ENCODE measurements around the gene TP53AIP1. TPM values are rescaled to one million over a fixed set of nuclear protein-coding genes. Genes with fewer than 3 reads are reported as not detected.

The TP53AIP1 gene
- total and polyA plus RNA-seq, 2 of the 8 experiments (the other 6 are each of a cell fraction or from before 2014, with no cell fraction given) = 0.03 TPM; not detected in 1

GRCh38 chr11:128961645-128962044 is 19.0 kb upstream of the TP53AIP1 start:
- CTCF ChIA-PET (ENCODE audit: partially characterized antibody) = interaction anchor here (1.4 to 20.6 kb wide), 3 partner anchors 13 to 72 kb away, joined by 4 to 473 read pairs (median 6); partner anchors contain the start of gene KCNJ5
- no peak overlapping the region for H4K91ac ChIP-seq (replicated peaks; ENCODE audit: insufficient read length, low read length)
- no peak for FAIRE-seq
- no peaks in the 10 kb centered on the region for H3K79me2 ChIP-seq (ENCODE audit: control insufficient read depth in 1 of 2, insufficient read depth in 2 of 2, low read length in 2 of 2)
- no peak overlapping the region for H2AK5ac ChIP-seq (ENCODE audit: low read depth, low read length)
- H4K5ac ChIP-seq (ENCODE audit: insufficient read length, low read depth, low read length) = no peak overlapping the region
- no peak overlapping the region for H4K8ac ChIP-seq (ENCODE audit: extremely low read depth, insufficient read depth, low read length)
- no peak overlapping the region for H3K27ac ChIP-seq (ENCODE audit: low read depth, low read length)
- no peaks in the 10 kb centered on the region for H3K23me2 ChIP-seq (ENCODE audit: low read depth, low read length)
- H3K4ac ChIP-seq (replicated peaks; ENCODE audit: insufficient read length, low read depth, low read length) = no peak overlapping the region
- no peak for DNase-seq (ENCODE audit: low read depth in 1 of 2, low spot score in 2 of 2)
- no peak overlapping the region for H3K9ac ChIP-seq (replicated peaks in 1 of 4; ENCODE audit: extremely low read depth in 1 of 4, low read depth in 3 of 4, low read length in 3 of 4)
- no peak overlapping the region for H3K56ac ChIP-seq (replicated peaks; ENCODE audit: insufficient read length, low read depth, low read length)
- H2BK15ac ChIP-seq (ENCODE audit: low read length) = no peak overlapping the region
- H2BK5ac ChIP-seq (ENCODE audit: low read depth, low read length) = no peak overlapping the region
- no peaks in the 10 kb centered on the region for H3K4me1 ChIP-seq (replicated peaks in 1 of 4; ENCODE audit: control insufficient read depth in 3 of 4, insufficient read depth in 4 of 4, low read length in 3 of 4)
- no peak overlapping the region for H3K18ac ChIP-seq (ENCODE audit: extremely low read depth, low read length)
- no peaks in the 10 kb centered on the region; a peak in 1 of 7 replicates for H3K27me3 ChIP-seq (replicated peaks in 1 of 4; ENCODE audit: control insufficient read depth in 3 of 4, extremely low read depth in 1 of 4, insufficient read depth in 3 of 4, low read length in 3 of 4)
- no peak overlapping the region for H3K4me2 ChIP-seq (ENCODE audit: insufficient read depth in 1 of 2, low read depth in 2 of 2, low read length in 2 of 2)
- no peak overlapping the region for H2AFZ ChIP-seq (ENCODE audit: low read length)
- H3K23ac ChIP-seq (ENCODE audit: insufficient read length) = no peak overlapping the region
- H3K9me3 ChIP-seq (ENCODE audit: insufficient read depth in 2 of 2, low read depth in 1 of 2, low read length in 1 of 2) = no peaks in the 10 kb centered on the region
- H2BK20ac ChIP-seq (ENCODE audit: low read length) = no peak overlapping the region
- H3K14ac ChIP-seq (ENCODE audit: insufficient read length) = no peak overlapping the region
- no peak overlapping the region for H3K4me3 ChIP-seq (ENCODE audit: extremely low read depth in 1 of 4, insufficient read depth in 2 of 4, low read depth in 3 of 4, low read length in 4 of 4)
- TF ChIP-seq BACH1 (IDR thresholded peaks at IDR 0.05; ENCODE audit: low read length) (no peak), KDM5A (IDR thresholded peaks at IDR 0.05; ENCODE audit: low read length) (no peak)
- POLR2A ChIA-PET (ENCODE audit: partially characterized antibody) = no interaction called here
- no peaks in the 10 kb centered on the region; a peak in 1 of 8 replicates for H3K36me3 ChIP-seq (ENCODE audit: control insufficient read depth in 2 of 4, insufficient read depth in 4 of 4, low read length in 3 of 4)
- no peaks in the 10 kb centered on the region for H4K20me1 ChIP-seq (replicated peaks in 1 of 2; ENCODE audit: control insufficient read depth in 1 of 2, insufficient read depth in 2 of 2, low read length in 2 of 2)
- WGBS, 2 experiments (ENCODE audit: extremely low coverage in 1 of 2, insufficient coverage in 1 of 2, insufficient read length in 1 of 2, insufficient replicate concordance in 2 of 2, low coverage in 1 of 2, low lambda C conversion rate in 2 of 2, missing lambda C conversion rate in 1 of 2) = 85% methylated on average over 2 of the region's 2 CpGs; no CpG with 5 or more reads in 1 of the 2 experiments
- no peak overlapping the region for H2BK12ac ChIP-seq (ENCODE audit: low read depth, low read length)
- H2BK120ac ChIP-seq (replicated peaks; ENCODE audit: low read depth, low read length) = no peak overlapping the region
- no peaks in the 10 kb centered on the region for H3K79me1 ChIP-seq (ENCODE audit: low read depth, low read length)

Data from H1 (cell line).